ENCODE results near the gene RAB7A. TPM values are rescaled to one million over a fixed set of nuclear protein-coding genes. Genes with fewer than 3 reads are reported as not detected.

Gene RAB7A
- total RNA-seq, 1 donor from 2014 or later = 51.2 TPM

DNA sequence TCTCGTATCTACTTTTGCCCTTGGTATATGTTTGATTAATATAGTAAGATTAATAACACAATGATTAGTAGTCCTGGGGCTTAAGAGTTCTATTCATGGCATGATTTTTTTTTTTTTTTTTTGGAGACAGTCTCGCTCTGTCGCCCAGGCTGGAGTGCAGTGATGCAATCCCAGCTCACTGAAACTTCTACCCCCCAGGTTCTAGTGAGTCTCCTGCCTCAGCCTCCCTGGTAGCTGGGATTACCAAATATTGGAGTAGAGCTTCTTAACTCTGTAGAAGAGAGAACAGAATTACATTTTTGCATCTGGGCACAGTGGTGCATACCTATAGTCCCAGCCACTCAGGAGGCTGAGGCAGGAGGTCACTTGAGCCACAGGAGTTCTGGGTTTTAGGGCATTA is 58.9 kb downstream of the RAB7A start:
- Histone ChIP-seq H3K4me1 (peaks cover 4% of the 10 kb centered on the region), H3K36me3 (no peaks in the 10 kb centered on the region), H4K20me1 (ENCODE audit: low read depth) (peaks cover 79% of the 10 kb centered on the region), H3K4me3 (no peak overlapping the region), H3F3A (ENCODE audit: low read depth) (peaks cover 7% of the 10 kb centered on the region), H3K4me2 (no peak overlapping the region), H3K27ac (no peak overlapping the region), H2AFZ (replicated peaks) (no peak overlapping the region), H3K9me3 (ENCODE audit: low read depth) (no peaks in the 10 kb centered on the region), H3K79me2 (ENCODE audit: low read depth) (peaks cover 98% of the 10 kb centered on the region), H3K9ac (no peak overlapping the region), H3K27me3 (no peaks in the 10 kb centered on the region)
- no peaks in the 10 kb centered on the region for H3K9me3 Mint-ChIP-seq
- peaks cover 2% of the 10 kb centered on the region for H3K27me3 Mint-ChIP-seq (ENCODE audit: insufficient read depth, low read depth)
- H3K27ac Mint-ChIP-seq = no peak overlapping the region
- H3K4me3 Mint-ChIP-seq = no peak overlapping the region
- TF ChIP-seq EZH2phosphoT487 (IDR thresholded peaks at IDR 0.05) (no peak), EZH2 (IDR thresholded peaks at IDR 0.05) (no peak)
- TF ChIP-seq, protein P1, sequence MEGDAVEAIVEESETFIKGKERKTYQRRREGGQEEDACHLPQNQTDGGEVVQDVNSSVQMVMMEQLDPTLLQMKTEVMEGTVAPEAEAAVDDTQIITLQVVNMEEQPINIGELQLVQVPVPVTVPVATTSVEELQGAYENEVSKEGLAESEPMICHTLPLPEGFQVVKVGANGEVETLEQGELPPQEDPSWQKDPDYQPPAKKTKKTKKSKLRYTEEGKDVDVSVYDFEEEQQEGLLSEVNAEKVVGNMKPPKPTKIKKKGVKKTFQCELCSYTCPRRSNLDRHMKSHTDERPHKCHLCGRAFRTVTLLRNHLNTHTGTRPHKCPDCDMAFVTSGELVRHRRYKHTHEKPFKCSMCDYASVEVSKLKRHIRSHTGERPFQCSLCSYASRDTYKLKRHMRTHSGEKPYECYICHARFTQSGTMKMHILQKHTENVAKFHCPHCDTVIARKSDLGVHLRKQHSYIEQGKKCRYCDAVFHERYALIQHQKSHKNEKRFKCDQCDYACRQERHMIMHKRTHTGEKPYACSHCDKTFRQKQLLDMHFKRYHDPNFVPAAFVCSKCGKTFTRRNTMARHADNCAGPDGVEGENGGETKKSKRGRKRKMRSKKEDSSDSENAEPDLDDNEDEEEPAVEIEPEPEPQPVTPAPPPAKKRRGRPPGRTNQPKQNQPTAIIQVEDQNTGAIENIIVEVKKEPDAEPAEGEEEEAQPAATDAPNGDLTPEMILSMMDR (IDR thresholded peaks at IDR 0.05) = no peak
- H3K36me3 Mint-ChIP-seq = peaks cover 3% of the 10 kb centered on the region
- H3K4me1 Mint-ChIP-seq = peaks cover 12% of the 10 kb centered on the region
- DNase-seq (ENCODE audit: low spot score) = no peak

GRCh38 chr3:128786434-128787020 is 60.5 kb downstream of the RAB7A start:
- no peak overlapping the region for H3K27ac Mint-ChIP-seq
- H3K4me3 Mint-ChIP-seq = no peak overlapping the region
- no peaks in the 10 kb centered on the region for H3K9me3 ChIP-seq (ENCODE audit: low read depth)
- no peaks in the 10 kb centered on the region for H3K9me3 Mint-ChIP-seq
- peaks cover 2% of the 10 kb centered on the region for H3K27me3 Mint-ChIP-seq (ENCODE audit: insufficient read depth, low read depth)
- H3K4me1 ChIP-seq = peaks cover 4% of the 10 kb centered on the region
- peaks cover 7% of the 10 kb centered on the region for H3F3A ChIP-seq (ENCODE audit: low read depth)
- H2AFZ ChIP-seq (replicated peaks) = no peak overlapping the region
- DNase-seq (ENCODE audit: low spot score) = no peak
- TF ChIP-seq EZH2 (IDR thresholded peaks at IDR 0.05) (no peak), EZH2phosphoT487 (IDR thresholded peaks at IDR 0.05) (no peak)
- TF ChIP-seq, protein P1 (IDR thresholded peaks at IDR 0.05) = no peak
- H3K36me3 ChIP-seq = no peaks in the 10 kb centered on the region
- H3K79me2 ChIP-seq (ENCODE audit: low read depth) = peaks cover 98% of the 10 kb centered on the region
- H3K27ac ChIP-seq = no peak overlapping the region
- H3K4me3 ChIP-seq = no peak overlapping the region
- H3K36me3 Mint-ChIP-seq = peaks cover 3% of the 10 kb centered on the region
- H3K9ac ChIP-seq = no peak overlapping the region
- H3K27me3 ChIP-seq = no peaks in the 10 kb centered on the region
- H4K20me1 ChIP-seq (ENCODE audit: low read depth) = peaks cover 71% of the 10 kb centered on the region
- no peak overlapping the region for H3K4me2 ChIP-seq
- H3K4me1 Mint-ChIP-seq = peaks cover 10% of the 10 kb centered on the region

DNA sequence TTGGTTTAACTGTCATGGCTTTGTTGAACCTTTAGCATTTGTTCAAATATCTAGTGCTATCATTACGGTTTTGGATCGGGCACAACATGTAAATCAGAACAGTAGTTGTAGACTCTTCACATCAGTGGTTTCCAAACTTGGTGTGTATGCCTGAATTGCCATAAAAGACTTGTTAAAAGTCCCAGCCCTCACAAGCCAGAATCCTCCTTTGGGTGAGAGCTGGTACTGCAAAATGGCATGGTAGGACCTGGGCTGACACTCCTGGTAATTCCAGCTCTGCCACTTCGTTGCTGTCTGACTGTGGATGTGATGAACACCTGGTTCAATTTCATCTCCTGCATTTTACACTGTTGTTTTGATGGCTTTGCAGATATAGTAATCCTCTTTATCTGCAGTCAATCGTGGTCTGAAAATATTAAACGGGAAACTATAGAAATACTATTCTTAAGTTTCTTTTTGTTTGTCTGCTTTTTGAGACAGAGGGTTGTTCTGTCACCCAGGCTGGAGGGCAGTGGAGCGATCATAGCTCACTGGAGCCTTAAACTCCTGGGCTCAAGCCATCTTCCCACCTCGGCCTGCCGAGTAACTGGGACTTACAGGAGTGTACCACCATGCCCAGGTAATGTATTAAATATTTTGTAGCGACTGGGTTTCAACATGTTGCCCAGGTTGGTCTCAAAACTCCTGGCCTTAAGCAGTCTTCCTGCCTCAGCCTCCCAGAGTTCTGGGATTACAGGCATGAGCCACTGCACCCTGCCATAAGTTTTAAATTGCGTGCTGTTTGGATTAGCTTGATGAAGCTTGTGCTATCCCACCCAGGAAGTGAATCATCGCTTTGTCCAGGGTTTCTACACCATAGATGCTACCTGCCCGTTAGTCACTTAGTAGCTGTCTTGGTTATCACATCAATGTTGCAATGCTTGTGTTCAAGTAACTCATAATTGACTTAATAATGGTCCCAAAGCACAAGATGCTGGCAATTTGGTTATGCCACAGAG is 61.6 kb downstream of the RAB7A start:
- Mint-ChIP-seq H3K4me1 (peaks cover 10% of the 10 kb centered on the region), H3K4me3 (no peak overlapping the region), H3K36me3 (peaks cover 3% of the 10 kb centered on the region), H3K27ac (no peak overlapping the region), H3K9me3 (no peaks in the 10 kb centered on the region), H3K27me3 (ENCODE audit: insufficient read depth, low read depth) (peaks cover 2% of the 10 kb centered on the region)
- no peak overlapping the region for H3K9ac ChIP-seq
- DNase-seq (ENCODE audit: low spot score) = peak; percentile 57
- H3K27me3 ChIP-seq = no peaks in the 10 kb centered on the region
- peaks cover 76% of the 10 kb centered on the region for H4K20me1 ChIP-seq (ENCODE audit: low read depth)
- H3K4me3 ChIP-seq = no peak overlapping the region
- H3K36me3 ChIP-seq = no peaks in the 10 kb centered on the region
- peaks cover 7% of the 10 kb centered on the region for H3F3A ChIP-seq (ENCODE audit: low read depth)
- no peak overlapping the region for H2AFZ ChIP-seq (replicated peaks)
- no peak for TF ChIP-seq EZH2phosphoT487 (IDR thresholded peaks at IDR 0.05)
- no peak for TF ChIP-seq EZH2 (IDR thresholded peaks at IDR 0.05)
- TF ChIP-seq, protein P1 (IDR thresholded peaks at IDR 0.05) = peak; percentile 42
- no peak overlapping the region for H3K4me2 ChIP-seq
- peaks cover 98% of the 10 kb centered on the region for H3K79me2 ChIP-seq (ENCODE audit: low read depth)
- H3K27ac ChIP-seq = no peak overlapping the region
- H3K9me3 ChIP-seq (ENCODE audit: low read depth) = no peaks in the 10 kb centered on the region
- peaks cover 4% of the 10 kb centered on the region for H3K4me1 ChIP-seq
